Subcutaneous adipose tissue (tissue), 4 donors: ENCODE results near the gene RDH11. TPM values are rescaled to one million over a fixed set of nuclear protein-coding genes. Genes with fewer than 3 reads are reported as not detected.
"Not testable (repeated sequence)": the region's sequence is repeated elsewhere in the genome, so short reads cannot be mapped to it uniquely, and the experiment has no call there.

Experiments
- total RNA-seq, 4 donors: library from RNA; depleted of rRNA; stranded (reverse); fragments of >200 nt; gene quantifications; one replicate each; pipeline ENCODE4 v1.1.0, GENCODE V29; 2016
- TF ChIP-seq, protein P1 (sequence below): fragments of 450-650 bp; IDR thresholded peaks from one replicate; pipeline ENCODE4 v1.5.1; 2016; ENCODE audit warnings: low read depth, mild to moderate bottlenecking, control low read depth, antibody characterized with exemption, moderate library complexity

Gene RDH11
- total RNA-seq, 4 donors from 2014 or later, result 25.8 to 45.5 (median 32.8) TPM

- TF ChIP-seq, protein P1, sequence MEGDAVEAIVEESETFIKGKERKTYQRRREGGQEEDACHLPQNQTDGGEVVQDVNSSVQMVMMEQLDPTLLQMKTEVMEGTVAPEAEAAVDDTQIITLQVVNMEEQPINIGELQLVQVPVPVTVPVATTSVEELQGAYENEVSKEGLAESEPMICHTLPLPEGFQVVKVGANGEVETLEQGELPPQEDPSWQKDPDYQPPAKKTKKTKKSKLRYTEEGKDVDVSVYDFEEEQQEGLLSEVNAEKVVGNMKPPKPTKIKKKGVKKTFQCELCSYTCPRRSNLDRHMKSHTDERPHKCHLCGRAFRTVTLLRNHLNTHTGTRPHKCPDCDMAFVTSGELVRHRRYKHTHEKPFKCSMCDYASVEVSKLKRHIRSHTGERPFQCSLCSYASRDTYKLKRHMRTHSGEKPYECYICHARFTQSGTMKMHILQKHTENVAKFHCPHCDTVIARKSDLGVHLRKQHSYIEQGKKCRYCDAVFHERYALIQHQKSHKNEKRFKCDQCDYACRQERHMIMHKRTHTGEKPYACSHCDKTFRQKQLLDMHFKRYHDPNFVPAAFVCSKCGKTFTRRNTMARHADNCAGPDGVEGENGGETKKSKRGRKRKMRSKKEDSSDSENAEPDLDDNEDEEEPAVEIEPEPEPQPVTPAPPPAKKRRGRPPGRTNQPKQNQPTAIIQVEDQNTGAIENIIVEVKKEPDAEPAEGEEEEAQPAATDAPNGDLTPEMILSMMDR, result no peak
Measured at GRCh38 chr14:67718265-67718664, 22.7 kb upstream of the RDH11 start.

- TF ChIP-seq, protein P1, result no peak
Measured at GRCh38 chr14:67717048-67717447, 21.5 kb upstream of the RDH11 start.

- TF ChIP-seq, protein P1, result no peak
Measured at GRCh38 chr14:67710209-67710608, 14.6 kb upstream of the RDH11 start.

DNA sequence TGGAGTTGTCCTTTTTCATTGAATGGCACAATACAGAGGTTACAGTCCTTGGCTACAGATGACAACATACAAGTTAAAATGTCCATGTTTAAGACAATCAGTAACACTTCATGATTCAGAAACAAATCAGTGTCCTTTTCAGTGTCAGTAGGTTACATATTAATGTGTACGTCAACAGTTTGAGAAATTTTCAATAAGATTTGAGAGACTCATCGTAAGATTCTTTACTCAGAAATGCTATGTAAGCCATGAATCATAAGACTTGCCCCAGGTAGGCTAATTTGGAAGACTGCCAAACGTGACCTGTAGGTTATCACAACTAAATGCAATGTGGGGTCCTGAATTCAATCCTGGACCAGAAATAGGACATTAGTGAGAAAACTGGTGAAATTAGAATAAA is 9.6 kb upstream of the RDH11 start:
- TF ChIP-seq, protein P1, result no peak

DNA sequence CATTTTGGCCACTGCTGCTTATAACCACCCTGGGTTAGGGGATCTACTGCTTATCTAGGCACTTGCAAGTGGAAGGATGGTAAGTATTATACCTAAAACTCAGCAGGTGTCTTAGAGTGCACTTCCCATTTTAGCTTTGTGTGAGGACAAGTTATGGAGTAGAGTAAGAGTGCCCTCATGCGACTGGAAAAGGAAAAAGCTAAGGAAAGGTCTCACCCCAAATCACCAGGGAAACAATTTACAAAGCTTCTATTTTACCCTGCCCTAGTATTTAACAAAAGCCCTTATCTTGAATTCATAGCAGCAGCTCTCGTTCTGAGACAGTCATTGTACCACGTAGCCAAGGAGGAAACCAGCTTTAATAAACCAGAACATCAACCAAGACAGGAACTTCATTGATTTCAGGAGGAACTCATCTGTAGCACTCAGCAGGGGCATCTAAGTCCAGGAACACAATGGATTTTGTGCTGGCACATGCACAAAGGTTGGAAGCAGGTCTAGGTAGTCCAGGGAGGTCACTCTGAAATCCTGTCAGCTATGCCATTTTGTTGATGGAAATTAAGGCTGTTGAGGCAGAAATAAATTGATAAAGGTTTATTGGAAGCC is 9.0 kb upstream of the RDH11 start:
- TF ChIP-seq, protein P1, result no peak

GRCh38 chr14:67703997-67704396 is 8.4 kb upstream of the RDH11 start:
- TF ChIP-seq, protein P1, result no peak

DNA sequence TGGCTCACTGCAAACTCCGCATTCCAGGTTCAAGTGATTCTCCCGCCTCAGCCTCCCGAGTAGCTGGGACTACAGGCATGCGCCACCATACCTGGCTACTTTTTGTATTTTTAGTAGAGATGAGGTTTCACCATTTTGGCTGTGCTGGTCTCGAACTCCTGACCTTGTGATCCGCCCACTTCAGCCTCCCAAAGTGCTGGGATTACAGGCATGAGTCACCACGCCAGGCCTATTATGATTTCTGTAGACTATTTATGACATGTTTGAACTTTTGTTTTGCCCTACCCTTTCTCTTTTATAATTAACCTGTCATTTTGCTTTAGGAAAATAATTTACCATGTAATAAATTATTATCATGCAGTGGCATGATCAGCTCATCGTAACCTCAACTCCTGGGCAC is 5.9 kb upstream of the RDH11 start, which contains the start of gene RDH12:
RDH12 (plus strand) TSS at position 395 of the 400 bp plus-strand sequence. CDS start 20,757 bp downstream, outside the sequence.
- TF ChIP-seq, protein P1, result not testable (repeated sequence)
